ENCODE measurements around the gene IGSF3. TPM values are rescaled to one million over a fixed set of nuclear protein-coding genes. Genes with fewer than 3 reads are reported as not detected.
"Not testable (repeated sequence)": the region's sequence is repeated elsewhere in the genome, so short reads cannot be mapped to it uniquely, and the experiment has no call there.

The IGSF3 gene
- total and polyA plus RNA-seq, 2 of the 8 experiments (the other 6 are each of a cell fraction or from before 2014, with no cell fraction given), result 30.0 to 32.2 TPM

DNA sequence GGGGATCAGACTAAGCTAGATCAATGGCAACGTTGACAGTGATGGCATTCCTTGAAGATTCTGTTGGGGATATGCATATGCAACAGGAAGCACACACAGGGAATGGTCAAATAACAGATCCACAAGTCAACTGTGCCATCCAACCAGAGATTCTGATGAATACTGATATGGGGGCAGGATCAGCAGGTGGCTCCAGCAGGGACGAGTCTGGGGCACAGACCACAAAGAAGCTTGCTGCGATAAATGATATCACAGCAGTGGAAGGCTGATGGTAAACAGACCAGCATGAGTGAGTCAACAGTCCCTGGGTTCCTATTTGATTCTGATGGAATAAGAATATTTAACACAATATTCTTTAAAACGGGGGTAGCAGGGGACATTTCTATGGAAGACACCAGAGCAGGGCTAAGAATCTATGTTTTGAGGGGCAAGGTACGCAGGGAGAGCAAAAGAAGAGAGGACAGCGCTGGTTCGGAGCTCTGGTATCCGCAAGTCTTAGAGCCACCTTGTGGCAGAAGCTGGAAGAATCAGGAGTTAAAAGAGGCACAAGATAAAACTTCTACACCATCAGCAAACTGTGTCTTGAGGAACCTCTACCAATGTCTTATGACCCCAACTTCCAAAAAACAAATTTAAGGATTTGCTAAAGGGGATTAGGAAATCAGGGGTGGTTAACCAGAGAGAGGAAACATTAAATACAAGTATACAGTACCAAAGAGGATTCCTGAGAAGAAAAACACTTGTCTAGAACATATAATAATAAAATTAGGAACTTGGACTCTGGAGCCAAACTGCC, 71.4 kb downstream of the IGSF3 start:
- not testable (repeated sequence) for H3K4me3 ChIP-seq (ENCODE audit: extremely low read depth in 1 of 4, insufficient read depth in 2 of 4, low read depth in 3 of 4, low read length in 4 of 4)

More for the DNA sequence above, 71.4 kb downstream of the IGSF3 start:
- H2AFZ ChIP-seq (ENCODE audit: low read length); H4K91ac ChIP-seq (replicated peaks; ENCODE audit: insufficient read length, low read length); H3K9ac ChIP-seq (replicated peaks in 1 of 4; ENCODE audit: extremely low read depth in 1 of 4, low read depth in 3 of 4, low read length in 3 of 4); H3K18ac ChIP-seq (ENCODE audit: extremely low read depth, low read length); H3K23ac ChIP-seq (ENCODE audit: insufficient read length); H4K8ac ChIP-seq (ENCODE audit: extremely low read depth, insufficient read depth, low read length); H3K56ac ChIP-seq (replicated peaks; ENCODE audit: insufficient read length, low read depth, low read length); H2BK5ac ChIP-seq (ENCODE audit: low read depth, low read length); H2BK20ac ChIP-seq (ENCODE audit: low read length); H2BK12ac ChIP-seq (ENCODE audit: low read depth, low read length); H3K27ac ChIP-seq (ENCODE audit: low read depth, low read length); H3K9me3 ChIP-seq (ENCODE audit: insufficient read depth in 2 of 2, low read depth in 1 of 2, low read length in 1 of 2); H2BK15ac ChIP-seq (ENCODE audit: low read length); H3K79me2 ChIP-seq (ENCODE audit: control insufficient read depth in 1 of 2, insufficient read depth in 2 of 2, low read length in 2 of 2); DNase-seq (ENCODE audit: low read depth in 1 of 2, low spot score in 2 of 2); H3K4ac ChIP-seq (replicated peaks; ENCODE audit: insufficient read length, low read depth, low read length); POLR2A ChIA-PET (ENCODE audit: partially characterized antibody); H3K36me3 ChIP-seq (ENCODE audit: control insufficient read depth in 2 of 4, insufficient read depth in 4 of 4, low read length in 3 of 4); H3K27me3 ChIP-seq (replicated peaks in 1 of 4; ENCODE audit: control insufficient read depth in 3 of 4, extremely low read depth in 1 of 4, insufficient read depth in 3 of 4, low read length in 3 of 4); H3K23me2 ChIP-seq (ENCODE audit: low read depth, low read length); H3K79me1 ChIP-seq (ENCODE audit: low read depth, low read length); H3K4me2 ChIP-seq (ENCODE audit: insufficient read depth in 1 of 2, low read depth in 2 of 2, low read length in 2 of 2); H3K14ac ChIP-seq (ENCODE audit: insufficient read length); H3K4me1 ChIP-seq (replicated peaks in 1 of 4; ENCODE audit: control insufficient read depth in 3 of 4, insufficient read depth in 4 of 4, low read length in 3 of 4); H2AK5ac ChIP-seq (ENCODE audit: low read depth, low read length); H4K5ac ChIP-seq (ENCODE audit: insufficient read length, low read depth, low read length); H2BK120ac ChIP-seq (replicated peaks; ENCODE audit: low read depth, low read length); H4K20me1 ChIP-seq (replicated peaks in 1 of 2; ENCODE audit: control insufficient read depth in 1 of 2, insufficient read depth in 2 of 2, low read length in 2 of 2): not testable (repeated sequence)
- peak; percentile 62 for FAIRE-seq
- CTCF ChIA-PET (ENCODE audit: partially characterized antibody), result interaction anchor here (0.6 to 4.7 kb wide), 31 partner anchors 8 to 719 kb away, joined by 3 to 46 read pairs (median 3); no protein-coding TSS in a partner anchor
- WGBS, 2 experiments (ENCODE audit: extremely low coverage in 1 of 2, insufficient coverage in 1 of 2, insufficient read length in 1 of 2, insufficient replicate concordance in 2 of 2, low coverage in 1 of 2, low lambda C conversion rate in 2 of 2, missing lambda C conversion rate in 1 of 2), result 46% methylated on average over 8 of the region's 8 CpGs; no CpG with 5 or more reads in 1 of the 2 experiments
- TF ChIP-seq RAD21 (IDR thresholded peaks at IDR 0.05 in 1 of 2, conservative IDR thresholded peaks at IDR 0.05 in 1 of 2; ENCODE audit: low read depth in 2 of 2, low read length in 2 of 2), result peak; percentile 26 to 41; a peak in 3 of 4 replicates
- TF ChIP-seq, protein P1, sequence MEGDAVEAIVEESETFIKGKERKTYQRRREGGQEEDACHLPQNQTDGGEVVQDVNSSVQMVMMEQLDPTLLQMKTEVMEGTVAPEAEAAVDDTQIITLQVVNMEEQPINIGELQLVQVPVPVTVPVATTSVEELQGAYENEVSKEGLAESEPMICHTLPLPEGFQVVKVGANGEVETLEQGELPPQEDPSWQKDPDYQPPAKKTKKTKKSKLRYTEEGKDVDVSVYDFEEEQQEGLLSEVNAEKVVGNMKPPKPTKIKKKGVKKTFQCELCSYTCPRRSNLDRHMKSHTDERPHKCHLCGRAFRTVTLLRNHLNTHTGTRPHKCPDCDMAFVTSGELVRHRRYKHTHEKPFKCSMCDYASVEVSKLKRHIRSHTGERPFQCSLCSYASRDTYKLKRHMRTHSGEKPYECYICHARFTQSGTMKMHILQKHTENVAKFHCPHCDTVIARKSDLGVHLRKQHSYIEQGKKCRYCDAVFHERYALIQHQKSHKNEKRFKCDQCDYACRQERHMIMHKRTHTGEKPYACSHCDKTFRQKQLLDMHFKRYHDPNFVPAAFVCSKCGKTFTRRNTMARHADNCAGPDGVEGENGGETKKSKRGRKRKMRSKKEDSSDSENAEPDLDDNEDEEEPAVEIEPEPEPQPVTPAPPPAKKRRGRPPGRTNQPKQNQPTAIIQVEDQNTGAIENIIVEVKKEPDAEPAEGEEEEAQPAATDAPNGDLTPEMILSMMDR (IDR thresholded peaks at IDR 0.05; ENCODE audit: control extremely low read depth in 1 of 3, insufficient read depth in 1 of 3, low read depth in 1 of 3, low read length in 3 of 3), result peak; percentile 21 to 55 (median 39)

All from H1 (cell line).